Activated CD8-positive, alpha-beta memory T cell treated with anti-CD3 and anti-CD28 coated beads, Interleukin-2, amount 50 U/mL, for 24 hours (primary cell): ENCODE results near the gene C1GALT1.
"Not testable (repeated sequence)": the region's sequence is repeated elsewhere in the genome, so short reads cannot be mapped to it uniquely, and the experiment has no call there.

Experiments
- DNase-seq: peaks from one replicate; pipeline ENCODE4 v3.0.0-alpha.2; 2020; ENCODE audit errors: extremely low read depth

Gene C1GALT1

DNA sequence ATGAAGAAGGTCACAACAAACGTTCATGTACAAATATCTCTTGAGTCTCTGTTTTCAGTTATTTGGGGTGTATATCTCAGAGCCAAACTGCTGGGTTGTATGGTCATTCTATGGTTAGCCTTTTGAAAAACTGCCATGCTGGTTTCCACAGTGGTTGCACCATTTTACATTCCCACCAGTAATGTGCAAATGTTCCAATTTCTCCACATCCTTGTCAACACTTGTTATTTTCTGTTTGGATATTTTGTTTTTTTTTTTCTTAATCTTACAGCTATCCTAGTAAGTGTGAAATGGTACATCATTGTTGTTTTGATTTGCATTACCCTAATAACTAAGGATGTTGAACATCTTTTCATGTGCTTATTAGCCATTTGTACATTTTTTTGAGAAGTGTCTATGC, 13.0 kb upstream of the C1GALT1 start:
- DNase-seq, result no peak

DNA sequence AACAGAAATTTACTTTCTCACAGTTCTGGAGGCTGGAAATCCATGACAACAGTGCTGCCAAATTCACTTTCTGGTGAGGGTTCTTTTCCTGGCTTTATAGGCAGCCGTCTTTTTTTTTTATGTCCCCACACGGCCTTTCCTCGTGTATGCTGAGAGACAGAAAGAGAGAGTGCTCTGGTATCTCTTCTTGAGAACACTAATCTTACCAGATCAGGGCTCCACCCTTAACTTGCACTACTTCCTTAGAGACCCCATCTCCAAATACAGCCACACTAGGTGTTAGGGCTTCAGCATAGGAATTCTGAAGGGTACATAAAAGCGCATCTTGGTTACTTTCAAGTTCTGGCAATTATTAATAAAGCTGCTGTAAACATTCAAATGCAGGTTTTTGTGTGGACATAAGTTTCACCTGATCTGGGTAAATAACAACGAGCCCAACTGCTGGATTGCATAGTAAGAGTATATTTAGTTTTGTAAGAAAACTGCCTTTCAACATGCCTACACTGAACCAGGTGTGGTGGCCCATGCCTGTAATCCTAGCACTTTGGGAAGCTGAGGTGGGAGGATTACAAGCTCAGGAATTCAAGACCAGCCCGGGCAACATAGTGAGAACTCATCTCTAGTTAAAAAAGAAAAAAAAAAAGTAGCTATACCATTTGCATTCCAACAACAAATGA, 8.2 kb upstream of the C1GALT1 start:
- no peak for DNase-seq

DNA sequence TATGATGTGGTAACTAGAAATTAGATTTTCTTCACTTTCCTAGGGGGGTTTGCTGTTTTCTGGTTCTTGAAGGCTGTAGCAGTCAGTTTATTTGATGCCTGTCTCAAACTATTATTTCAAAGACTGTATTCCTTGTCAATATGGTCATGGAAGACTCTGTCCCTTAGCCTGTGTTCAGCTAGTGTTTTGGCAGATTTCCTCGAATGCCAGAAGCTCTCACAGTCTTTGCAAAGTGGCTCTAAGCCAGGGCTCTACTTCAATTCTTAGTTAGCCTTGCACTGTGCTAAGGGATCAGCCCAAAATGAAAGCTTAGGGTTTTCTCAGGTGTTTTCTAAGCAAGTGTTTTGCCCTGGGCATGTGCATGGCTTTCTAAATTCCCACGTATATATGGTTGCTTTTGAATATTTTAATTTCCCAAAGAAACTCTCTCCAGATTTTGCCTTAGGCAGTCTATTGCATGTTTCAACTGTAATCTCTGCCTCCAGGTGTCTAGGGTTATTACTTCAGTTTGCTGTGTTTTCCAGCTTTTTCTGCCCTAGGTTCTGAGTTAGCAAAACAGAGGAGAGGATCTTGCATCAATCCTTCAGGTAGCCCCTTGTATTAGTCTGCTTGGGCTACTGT, 7.2 kb upstream of the C1GALT1 start:
- DNase-seq, result no peak

DNA sequence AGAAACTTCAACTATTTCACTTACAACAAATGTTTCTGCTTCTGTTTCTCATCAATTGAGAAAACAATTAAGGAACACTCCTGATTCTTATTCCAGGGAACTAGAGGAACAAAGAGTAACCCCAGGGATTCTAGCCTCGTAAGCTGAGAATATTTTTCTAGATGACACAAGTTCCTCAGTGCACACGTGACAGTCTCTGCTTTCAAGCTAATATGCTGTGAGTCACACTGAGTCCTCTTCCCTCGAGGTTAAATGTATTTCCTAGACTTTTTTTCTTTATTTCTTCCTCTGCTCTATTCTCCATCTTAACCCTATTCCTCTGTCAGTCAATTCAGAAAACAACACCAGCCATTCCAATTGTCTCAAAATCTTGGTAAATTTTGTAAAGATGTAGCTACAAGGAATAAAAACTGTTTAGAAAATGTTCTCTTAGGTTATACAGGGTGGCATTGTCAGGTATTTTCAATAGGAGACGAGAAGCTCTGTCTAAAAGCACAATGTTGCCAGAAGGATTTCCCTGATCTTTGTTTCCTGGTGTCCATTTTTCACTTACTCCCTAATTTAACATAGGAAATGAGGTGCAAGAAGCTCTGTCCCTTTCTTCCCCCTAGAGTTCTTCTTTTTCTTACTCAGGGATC, 5.8 kb upstream of the C1GALT1 start:
- DNase-seq, result no peak

GRCh38 chr7:7177044-7177517, 5.3 kb upstream of the C1GALT1 start:
- DNase-seq, result no peak

DNA sequence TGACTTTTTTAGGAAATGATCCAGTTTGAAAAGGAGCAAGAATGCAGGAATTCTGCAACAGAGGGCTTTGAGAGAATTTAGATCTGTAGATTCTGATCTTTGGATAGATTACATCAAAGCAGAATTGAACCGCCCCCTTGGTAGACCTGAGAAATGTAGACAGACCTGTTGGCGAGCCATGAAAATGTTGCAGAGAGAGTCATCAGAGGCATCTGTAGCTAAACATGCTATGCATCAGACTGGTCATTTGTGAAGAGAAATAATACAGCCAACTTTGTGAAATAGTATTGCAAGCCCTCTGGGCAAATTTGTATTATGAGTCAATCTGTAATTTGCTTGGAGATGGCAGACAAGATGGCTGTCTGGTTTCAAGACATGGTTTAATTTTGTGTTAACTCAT, 4.3 kb upstream of the C1GALT1 start:
- DNase-seq, result no peak

DNA sequence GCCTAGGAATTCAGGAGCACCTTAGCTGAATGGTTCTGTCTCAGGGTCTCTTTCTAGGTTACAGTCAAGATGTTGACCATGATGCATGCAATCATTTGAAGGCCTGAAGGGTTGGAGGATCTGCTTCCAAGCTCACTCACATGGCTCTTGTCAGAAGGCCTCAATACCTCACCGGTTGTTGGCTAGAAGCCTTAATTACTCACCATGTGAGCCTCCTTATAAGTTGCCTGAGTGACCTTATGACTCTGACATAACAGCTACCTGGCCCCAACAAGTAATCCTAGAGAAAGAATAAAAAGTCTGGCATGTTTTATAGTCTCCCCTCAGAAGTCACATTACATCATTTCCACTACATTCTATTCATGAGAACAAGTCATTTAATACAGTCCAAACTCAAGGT, 3.4 kb upstream of the C1GALT1 start:
- no peak for DNase-seq

DNA sequence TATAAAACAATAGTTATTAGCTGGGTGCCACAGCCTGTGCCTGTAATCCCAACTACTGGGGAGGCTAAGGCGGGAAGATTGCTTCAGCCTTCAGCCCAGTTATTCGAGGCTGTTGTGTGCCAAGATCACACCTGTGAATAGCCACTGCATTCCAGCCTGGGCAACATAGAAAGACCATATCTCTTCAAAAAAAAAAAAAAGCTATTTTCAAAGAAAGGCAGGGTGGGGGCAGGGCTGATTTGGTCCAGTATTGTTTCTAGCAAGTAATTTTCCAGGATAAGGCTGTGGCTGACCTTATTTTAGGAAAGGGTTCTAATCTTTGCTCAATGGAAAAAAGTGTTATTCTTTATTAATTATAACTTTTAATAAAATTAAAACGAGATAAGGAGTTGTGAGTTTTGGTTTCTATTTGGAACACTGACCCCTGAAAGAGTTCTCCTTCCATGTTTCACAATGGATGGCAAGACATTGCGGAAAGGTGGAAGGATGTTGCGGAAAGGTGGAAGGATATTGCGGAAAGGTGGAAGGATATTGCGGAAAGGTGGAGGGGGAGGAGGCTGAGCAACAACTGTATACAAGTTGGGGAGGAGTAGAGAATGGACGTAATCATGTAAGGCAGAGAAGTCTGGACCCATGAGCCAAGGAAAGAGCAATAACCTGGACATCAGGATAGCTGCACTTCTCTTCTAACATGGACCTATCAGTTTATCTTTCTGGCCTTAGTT, 1.5 kb upstream of the C1GALT1 start:
- DNase-seq, result no peak

GRCh38 chr7:7181519-7182155, 707 bp upstream of the C1GALT1 start:
- DNase-seq, result no peak

- DNase-seq, result no peak
Observed at GRCh38 chr7:7183061-7183837, 905 bp downstream of the C1GALT1 start.

- DNase-seq, result no peak
Observed at GRCh38 chr7:7183838-7184463, 1.6 kb downstream of the C1GALT1 start.

DNA sequence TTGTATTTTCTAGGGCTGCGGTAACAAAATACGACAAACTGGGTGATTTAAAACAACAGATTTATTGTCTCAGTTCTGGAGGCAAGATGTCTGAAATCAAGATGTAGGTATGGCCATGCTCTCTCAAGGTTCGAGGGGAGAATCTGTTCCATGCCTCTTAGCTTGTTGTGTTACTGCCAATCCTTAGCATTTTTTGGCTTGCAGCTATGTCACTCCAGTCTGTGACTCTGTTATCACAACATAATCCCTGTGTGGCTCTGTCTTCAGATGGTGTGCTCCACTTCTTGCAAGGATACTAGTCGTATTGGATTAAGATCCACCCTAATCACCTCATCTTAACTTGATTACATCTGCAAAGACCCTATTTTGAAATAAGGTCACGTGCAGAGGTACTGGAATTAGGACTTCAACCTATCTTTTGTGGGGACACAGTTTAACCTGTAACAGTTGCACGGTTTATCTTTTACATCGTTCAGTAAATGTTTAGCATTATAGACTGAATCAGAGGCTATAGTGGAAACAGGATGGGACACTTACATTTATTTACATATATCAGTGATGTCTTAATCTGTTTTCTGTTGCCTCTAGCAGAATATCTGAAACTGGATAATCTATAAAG, 3.1 kb downstream of the C1GALT1 start:
- no peak for DNase-seq

GRCh38 chr7:7188091-7188490, 5.7 kb downstream of the C1GALT1 start:
- no peak for DNase-seq

GRCh38 chr7:7188742-7189141, 6.4 kb downstream of the C1GALT1 start:
- DNase-seq, result no peak

- no peak for DNase-seq
Observed at GRCh38 chr7:7190142-7190541, 7.8 kb downstream of the C1GALT1 start.

DNA sequence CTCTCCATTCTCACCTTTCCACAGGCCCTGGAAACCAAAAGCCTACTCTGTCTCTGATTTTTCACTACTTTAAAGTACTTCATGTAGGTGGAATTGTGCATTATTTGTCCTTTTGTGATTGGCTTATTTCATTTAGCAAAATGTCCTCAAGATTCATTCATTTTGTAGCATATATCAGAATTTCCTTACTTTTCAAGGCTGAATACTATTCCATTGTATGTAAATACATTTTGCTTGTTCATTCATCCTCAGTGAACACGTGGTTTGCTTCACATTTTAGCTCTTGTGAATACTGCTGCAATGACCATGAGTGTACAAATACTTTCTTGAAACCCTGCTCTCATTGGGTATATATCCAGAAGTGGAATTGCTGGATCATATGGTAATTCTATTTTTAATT, 8.8 kb downstream of the C1GALT1 start:
- no peak for DNase-seq

GRCh38 chr7:7192798-7193788, 10.7 kb downstream of the C1GALT1 start:
- not testable (repeated sequence) for DNase-seq

DNA sequence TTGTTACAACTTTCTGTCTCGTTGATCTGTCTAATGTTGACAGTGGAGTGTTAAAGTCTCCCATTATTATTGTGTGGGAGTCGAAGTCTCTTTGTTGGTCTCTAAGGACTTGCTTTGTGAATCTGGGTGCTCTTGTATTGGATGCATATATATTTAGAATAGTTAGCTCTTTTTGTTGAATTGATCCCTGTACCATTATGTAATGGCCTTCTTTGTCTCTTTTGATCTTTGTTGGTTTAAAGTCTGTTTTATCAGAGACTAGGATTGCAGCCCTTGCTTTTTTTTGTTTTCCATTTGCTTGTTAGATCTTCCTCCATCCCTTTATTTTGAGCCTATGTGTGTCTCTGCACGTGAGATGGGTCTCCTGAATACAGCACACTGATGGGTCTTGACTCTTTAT, 17.2 kb downstream of the C1GALT1 start:
- DNase-seq, result not testable (repeated sequence)

GRCh38 chr7:7200255-7200654, 17.9 kb downstream of the C1GALT1 start:
- DNase-seq, result not testable (repeated sequence)
